ENCODE data around the gene UBXN11.

UBXN11 gene

GRCh38 chr1:26268290-26269197, 37.9 kb downstream of the UBXN11 start:
- DNase-seq (ENCODE audit: low spot score) = no peak

DNA sequence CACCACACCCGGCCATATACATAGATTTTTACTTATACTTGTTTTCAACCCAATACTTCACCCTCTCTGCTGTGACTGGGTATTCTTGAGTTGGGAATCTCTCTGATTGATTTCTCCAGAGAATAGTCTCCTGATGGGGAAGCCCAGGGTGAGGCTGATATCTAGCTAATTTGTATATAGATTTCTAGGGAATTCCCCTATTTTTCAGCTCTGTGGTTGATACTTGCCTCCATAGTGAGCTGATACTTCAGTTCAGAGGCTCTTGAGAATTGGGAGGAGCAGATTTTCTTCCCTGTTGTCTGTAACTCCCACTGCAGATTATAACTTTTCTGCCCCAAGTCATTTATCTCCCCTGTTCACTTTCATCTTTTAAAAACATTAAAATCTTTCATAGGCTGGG, 41.0 kb downstream of the UBXN11 start:
- no peak for DNase-seq (ENCODE audit: low spot score)

DNA sequence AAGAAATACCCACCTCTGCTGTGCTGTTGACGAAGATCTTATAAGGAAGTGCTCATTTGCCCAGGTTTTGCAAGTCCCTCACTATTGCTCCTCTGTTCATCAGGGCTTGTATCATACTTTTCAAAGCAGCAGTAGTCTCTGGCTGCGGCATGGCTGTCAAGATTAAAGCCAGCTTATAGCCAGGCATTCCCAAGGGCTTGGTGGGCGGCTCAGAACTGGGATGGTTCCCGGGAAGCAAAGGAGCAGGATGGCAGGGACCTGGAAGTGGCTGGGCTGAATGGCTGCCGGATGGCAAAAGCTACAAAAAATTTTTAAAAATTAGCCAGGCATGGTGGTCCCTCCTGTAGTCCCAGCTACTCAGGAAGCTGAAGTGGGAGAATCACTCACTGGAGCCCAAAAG, 43.2 kb downstream of the UBXN11 start:
- no peak for DNase-seq (ENCODE audit: low spot score)

DNA sequence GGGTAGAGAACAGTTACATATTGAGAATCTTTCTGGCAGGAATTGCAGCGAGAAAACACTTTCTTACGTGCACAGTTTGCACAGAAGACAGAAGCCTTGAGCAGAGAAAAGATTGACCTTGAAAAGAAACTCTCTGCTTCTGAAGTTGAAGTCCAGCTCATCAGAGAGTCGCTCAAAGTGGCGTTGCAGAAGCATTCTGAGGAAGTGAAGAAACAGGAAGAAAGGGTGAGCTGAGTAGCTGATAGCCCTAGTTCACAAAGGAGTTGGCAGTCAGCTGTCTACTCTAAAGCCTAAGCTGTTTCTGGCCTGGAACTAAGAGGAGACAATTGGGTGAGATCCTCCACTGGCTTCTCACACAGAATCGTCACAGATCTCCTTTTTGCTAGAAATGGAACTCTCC, 46.9 kb downstream of the UBXN11 start:
- no peak for DNase-seq (ENCODE audit: low spot score)

DNA sequence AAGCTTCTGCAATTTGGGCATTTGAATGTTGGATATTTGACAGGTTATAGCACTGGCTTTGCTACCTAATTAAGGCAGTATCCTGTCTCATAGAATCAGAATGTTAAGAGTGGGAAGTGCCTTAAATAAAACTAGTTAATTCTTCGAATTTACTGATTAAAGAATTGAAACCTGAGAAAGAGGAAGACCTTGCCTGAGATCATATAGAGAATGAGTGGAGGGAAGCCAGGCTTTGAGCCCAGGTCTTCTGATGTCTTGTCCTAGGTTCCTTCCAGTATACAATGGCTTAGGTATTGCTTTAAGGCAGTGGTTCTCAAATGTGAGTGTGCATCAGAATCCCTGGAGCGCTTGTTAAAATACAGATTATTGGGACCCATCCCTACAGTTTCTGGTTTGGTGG, 47.4 kb downstream of the UBXN11 start:
- no peak for DNase-seq (ENCODE audit: low spot score)

GRCh38 chr1:26257222-26257621, 49.2 kb downstream of the UBXN11 start:
- DNase-seq (ENCODE audit: low spot score) = no peak

- DNase-seq (ENCODE audit: low spot score) = no peak
Observed at GRCh38 chr1:26254404-26254803, 52.0 kb downstream of the UBXN11 start.

DNA sequence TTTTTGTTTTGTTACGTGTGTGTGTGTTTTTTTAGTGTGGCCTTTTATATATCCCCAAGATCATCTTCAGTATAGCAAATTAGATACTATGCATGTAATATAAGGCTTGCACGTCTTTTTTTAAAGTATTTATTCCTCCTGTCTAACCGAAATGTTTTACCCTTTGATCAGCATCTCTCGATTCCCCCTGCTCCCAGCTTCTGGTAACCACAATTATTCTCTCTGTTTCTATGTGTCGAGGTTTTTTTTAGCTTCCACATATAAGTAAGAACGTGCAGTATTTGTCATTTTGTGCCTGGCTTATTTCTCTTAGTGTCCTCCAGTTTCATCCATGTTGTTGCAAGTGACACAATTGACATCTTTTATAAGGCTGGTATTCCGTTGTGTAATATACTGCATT, 53.7 kb downstream of the UBXN11 start:
- no peak for DNase-seq (ENCODE audit: low spot score)

- no peak for DNase-seq (ENCODE audit: low spot score)
Observed at GRCh38 chr1:26239936-26240335, 66.5 kb downstream of the UBXN11 start.

GRCh38 chr1:26237230-26237966, 69.0 kb downstream of the UBXN11 start:
- no peak for DNase-seq (ENCODE audit: low spot score)

GRCh38 chr1:26234644-26235370, 71.6 kb downstream of the UBXN11 start:
- no peak for DNase-seq (ENCODE audit: low spot score)

DNA sequence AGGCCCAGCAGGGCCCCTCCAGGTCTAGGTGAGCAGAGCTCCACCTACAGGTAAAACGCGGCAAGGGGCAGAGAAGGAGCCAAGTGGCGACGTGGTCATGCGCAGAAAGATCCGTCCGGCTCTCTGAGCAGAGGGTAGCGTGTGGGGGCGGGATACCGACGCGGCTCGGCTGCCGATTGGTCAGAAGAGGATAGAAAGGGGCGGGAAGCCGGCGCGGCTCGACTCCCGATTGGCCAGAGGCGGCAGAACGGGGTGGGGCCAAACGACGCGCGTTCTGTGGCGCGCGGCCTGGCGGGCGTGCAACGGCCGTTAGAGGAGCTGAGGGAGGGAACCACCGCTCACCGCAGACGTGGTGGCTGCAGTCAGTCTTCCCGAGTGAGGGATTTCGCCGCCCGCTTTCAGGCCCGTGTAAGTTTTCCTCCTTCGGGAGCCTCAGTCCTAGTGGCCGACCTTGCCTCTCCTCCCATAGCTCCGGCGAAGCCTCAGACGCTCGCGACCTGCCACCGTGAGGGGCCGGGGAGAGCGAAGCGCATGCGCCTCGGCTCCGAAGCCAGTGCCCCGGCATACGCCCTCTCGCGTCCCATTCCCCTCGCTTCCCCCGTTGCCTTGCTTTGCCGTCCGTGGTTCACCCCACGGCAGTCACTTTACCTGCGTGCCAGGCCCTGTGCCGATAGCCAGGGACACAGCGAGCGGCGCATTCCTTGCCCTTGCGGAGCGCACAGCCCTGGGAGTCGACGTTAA, 72.4 kb downstream of the UBXN11 start, which contains the start of gene CEP85:
Gene CEP85, plus strand, starts transcription at position 298 of the 741 bp plus-strand sequence. CDS start 5,584 bp downstream, outside the sequence.
- peak; percentile 99 for DNase-seq (ENCODE audit: low spot score)

Measured in left forelimb (tissue), 1 donor.